A673 (cell line): Measurements from ENCODE around the gene FRMD5. TPM values are rescaled to one million over a fixed set of nuclear protein-coding genes. Genes with fewer than 3 reads are reported as not detected.

ENCODE experiments used
- BruUV-seq: library from RNA; stranded (reverse); fragments of 400-500 nt; replicated peaks from 2 replicates; lab custom pipeline; 2021; lab: Mats Ljungman, UMichigan
- CTCF ChIA-PET: fragments of 300-600 bp; sonication (Branson Sonifier 250); formaldehyde crosslinking; loops from one replicate; lab custom pipeline; 2022; ENCODE audit warnings: antibody characterized with exemption; lab: Charles Lee
- POLR2A ChIA-PET: fragments of 300-600 bp; sonication (Branson Sonifier 250); formaldehyde crosslinking; loops from one replicate; lab custom pipeline; 2022; ENCODE audit warnings: antibody characterized with exemption; ENCODE audit not compliant: low non-redundant PET; lab: Charles Lee
- DNase-seq: peaks from one replicate; pipeline ENCODE4 v3.0.0-alpha.2; 2015; ENCODE audit warnings: low spot score
- H3K27ac ChIP-seq: fragments of 200-600 bp; sonication (generic); 2 replicates; pipeline ENCODE4 v1.5.1; 2016; ENCODE audit warnings: mixed run types, low read depth, mild to moderate bottlenecking, mixed read lengths, antibody characterized with exemption, low read length; ENCODE audit not compliant: poor library complexity, severe bottlenecking
- H3K27me3 ChIP-seq: fragments of 200-600 bp; sonication (generic); replicated peaks from 2 replicates; pipeline ENCODE4 v1.6.1; 2017; ENCODE audit warnings: mixed run types, low read depth, mild to moderate bottlenecking, mixed read lengths, antibody characterized with exemption, low read length; ENCODE audit not compliant: insufficient read depth, poor library complexity
- H3K36me3 ChIP-seq: fragments of 200-600 bp; sonication (generic); 2 replicates; pipeline ENCODE4 v1.6.1; 2016; ENCODE audit warnings: mixed run types, mild to moderate bottlenecking, mixed read lengths, antibody characterized with exemption, low read length; ENCODE audit not compliant: insufficient read depth, poor library complexity, severe bottlenecking
- H3K4me1 ChIP-seq: fragments of 200-600 bp; sonication (generic); 2 replicates; pipeline ENCODE4 v1.6.1; 2017; ENCODE audit warnings: mixed run types, mild to moderate bottlenecking, mixed read lengths, antibody characterized with exemption, low read length; ENCODE audit not compliant: insufficient read depth, poor library complexity, severe bottlenecking
- H3K4me3 ChIP-seq: fragments of 200-600 bp; sonication (generic); 2 replicates; pipeline ENCODE4 v1.5.1; 2016; ENCODE audit warnings: low read depth, mixed run types, mild to moderate bottlenecking, mixed read lengths, low read length; ENCODE audit not compliant: poor library complexity, severe bottlenecking
- H3K9me3 ChIP-seq: fragments of 200-600 bp; sonication (generic); 2 replicates; pipeline ENCODE4 v1.6.1; 2016; ENCODE audit warnings: mixed run types, low read depth, mild to moderate bottlenecking, mixed read lengths, antibody characterized with exemption, low read length; ENCODE audit not compliant: poor library complexity, severe bottlenecking
- CTCF ChIP-seq: fragments of 300-800, 200-600 bp; sonication (generic); conservative IDR thresholded peaks from 2 replicates; pipeline ENCODE4 v1.5.1; 2017; ENCODE audit warnings: low read depth, mild to moderate bottlenecking, antibody characterized with exemption, low read length, moderate library complexity, mixed read lengths
- EZH2 ChIP-seq: fragments of 200-600 bp; sonication (generic); IDR thresholded peaks from 2 replicates; pipeline ENCODE4 v1.6.1; 2017; ENCODE audit warnings: borderline replicate concordance, low read depth, mild to moderate bottlenecking, mixed read lengths, antibody characterized with exemption, low read length; ENCODE audit not compliant: poor library complexity, severe bottlenecking
- intact Hi-C: fragments of 100-400 bp; cut with micrococcal nuclease; formaldehyde crosslinking; loops from one replicate; pipeline ENCODE4 v1.10.0; 2022; ENCODE audit not compliant: unreplicated experiment
- total RNA-seq: library from RNA; stranded (reverse); gene quantifications from 2 replicates; pipeline ENCODE4 v1.2.3, GENCODE V29; 2021

The FRMD5 gene
- total RNA-seq, 1 experiment from 2014 or later, result 2.6 TPM

GRCh38 chr15:44215594-44215993 lies 20.5 kb upstream of the FRMD5 start:
- POLR2A ChIA-PET, result interaction anchor here (0.5 kb wide), 1 partner anchor 107 kb away, joined by 3 read pairs; no protein-coding TSS in a partner anchor
- no peaks in the 10 kb centered on the region for H3K36me3 ChIP-seq
- intact Hi-C loops, result loop anchor here (5.0 kb wide), 1 partner anchor 313 kb away; no protein-coding TSS in a partner anchor
- BruUV-seq, result no TSS peak
- no peaks in the 10 kb centered on the region for H3K27me3 ChIP-seq
- CTCF ChIA-PET, result no interaction called here
- H3K9me3 ChIP-seq, result no peaks in the 10 kb centered on the region
- H3K27ac ChIP-seq, result no peak overlapping the region
- no peaks in the 10 kb centered on the region for H3K4me1 ChIP-seq
- no peak overlapping the region for H3K4me3 ChIP-seq
- no peak for TF ChIP-seq CTCF
- no peak for TF ChIP-seq EZH2
- DNase-seq, result no peak

GRCh38 chr15:44208956-44209355 lies 13.9 kb upstream of the FRMD5 start:
- no peak for DNase-seq
- H3K27ac ChIP-seq, result no peak overlapping the region
- ChIA-PET CTCF (no interaction called here), POLR2A (interaction anchor here (0.6 kb wide), 1 partner anchor 20 kb away, joined by 3 read pairs; no protein-coding TSS in a partner anchor)
- H3K4me3 ChIP-seq, result no peak overlapping the region
- no peak for TF ChIP-seq EZH2
- TF ChIP-seq CTCF, result no peak
- peaks cover 6% of the 10 kb centered on the region for H3K4me1 ChIP-seq
- no peaks in the 10 kb centered on the region for H3K9me3 ChIP-seq
- no TSS peak for BruUV-seq
- no peaks in the 10 kb centered on the region for H3K27me3 ChIP-seq
- intact Hi-C loops, result no loop called here
- H3K36me3 ChIP-seq, result no peaks in the 10 kb centered on the region

- Histone ChIP-seq H3K36me3 (no peaks in the 10 kb centered on the region), H3K4me3 (no peak overlapping the region), H3K27ac (no peak overlapping the region), H3K9me3 (no peaks in the 10 kb centered on the region), H3K4me1 (peaks cover 6% of the 10 kb centered on the region), H3K27me3 (no peaks in the 10 kb centered on the region)
- no peak for TF ChIP-seq CTCF
- DNase-seq, result peak; percentile 4
- ChIA-PET POLR2A (no interaction called here), CTCF (no interaction called here)
- no TSS peak for BruUV-seq
- intact Hi-C loops, result no loop called here
These were observed 12.6 kb upstream of the FRMD5 start for GRCh38 chr15:44207643-44208042.
